Heart left ventricle (tissue), 16 donors: ENCODE measurements around the gene TAGAP. TPM values are rescaled to one million over a fixed set of nuclear protein-coding genes. Genes with fewer than 3 reads are reported as not detected.

Experiments used
- ATAC-seq, 4 donors: fragments of 200-7000 bp; cut with Tn5 transposase; one replicate each; pipeline ENCODE4 v1.9.1; 2020 to 2022; ENCODE audit warnings: moderate library complexity in 4 of 4, mild to moderate bottlenecking in 3 of 4, moderate number of reproducible peaks in 1 of 4
- DNase-seq, 5 donors: peaks; one replicate each; pipeline ENCODE4 v3.0.0-alpha.2; 2020
- H3K27ac ChIP-seq, 12 donors: fragments of 200-600 bp; sonication (generic) in 4 of 12; one replicate each; pipeline versions ENCODE4 v1.5.0 to v1.8.0; 2016 to 2022; ENCODE audit warnings: mild to moderate bottlenecking in 2 of 12
- H3K27me3 ChIP-seq, 9 donors: fragments of 200-600 bp; sonication (generic) in 2 of 9; one replicate each; pipeline versions ENCODE4 v1.5.1 to v1.8.0; 2016 to 2022; ENCODE audit warnings: mild to moderate bottlenecking in 3 of 9
- H3K36me3 ChIP-seq, 9 donors: fragments of 200-600 bp; sonication (generic) in 2 of 9; one replicate each; pipeline versions ENCODE4 v1.5.0 to v1.8.0; 2018 to 2022; ENCODE audit warnings: mild to moderate bottlenecking in 2 of 9
- H3K4me1 ChIP-seq, 12 donors: fragments of 200-600 bp; sonication (generic) in 4 of 12; one replicate each; pipeline versions ENCODE4 v1.5.0 to v1.8.0; 2016 to 2022; ENCODE audit warnings: mild to moderate bottlenecking in 3 of 12
- H3K4me3 ChIP-seq, 12 donors: fragments of 200-600 bp; sonication (generic) in 4 of 12; one replicate each; pipeline versions ENCODE4 v1.5.0 to v1.8.0; 2017 to 2022; ENCODE audit warnings: mild to moderate bottlenecking in 9 of 12, moderate library complexity in 4 of 12
- H3K9me3 ChIP-seq, 12 donors: fragments of 200-600 bp; sonication (generic) in 4 of 12; one replicate each; pipeline versions ENCODE4 v1.5.0 to v1.8.0; 2016 to 2022; ENCODE audit warnings: mild to moderate bottlenecking in 1 of 12
- POLR2A ChIP-seq, 2 donors: fragments of 450-650 bp; IDR thresholded peaks; one replicate each; pipeline ENCODE4 v1.6.1; 2017; ENCODE audit warnings: antibody characterized with exemption in 2 of 2, mild to moderate bottlenecking in 2 of 2, moderate library complexity in 2 of 2
- WGBS, 4 donors: extraction: QIAGEN DNeasy Blood & Tissue Kit in 2 of 4; methylation state at CpG; one replicate each; pipeline versions ENCODE4 v1.1.5 to v1.1.7; 2013 to 2018; 5-methylcytosine and 5-hydroxymethylcytosine counted together
- intact Hi-C, 10 donors: fragments of 100-400 bp; cut with DNase I; formaldehyde crosslinking; loops; one replicate each; pipeline versions ENCODE4 v1.11.1 to v1.14.2; 2022
- polyA plus RNA-seq, 2 donors: library from polyadenylated mRNA; stranded (reverse); fragments of 200-250 nt; gene quantifications; one replicate each; pipeline ENCODE4 v1.2.3, GENCODE V29; 2013
- total RNA-seq, 9 donors: library from RNA; depleted of rRNA in 2 of 9; stranded (reverse); fragments of >200 nt in 2 of 9; fragmentation: NEBNext Ultra II Directional in 3 of 9; extraction: Animal tissue kit (Norgen Biotek cat#: 25700) in 3 of 9; gene quantifications; one replicate each; pipeline versions ENCODE4 v1.1.0 to v1.2.4, GENCODE V29; 2016 to 2023
- TF ChIP-seq, protein P1 (sequence below), 12 donors: fragments of 200-600 bp; sonication (generic) in 4 of 12; IDR thresholded peaks; one replicate each; pipeline versions ENCODE4 v1.5.0 to v1.8.0; 2018 to 2022; ENCODE audit warnings: antibody characterized with exemption in 12 of 12, mild to moderate bottlenecking in 5 of 12
- donor health status: ischemic (EF 13 %, LVEDD 7.1; RV severe dilation, severe dysfunction).
- donor health status: healthy with polysubstance abuse.
- donor health status: DM: no; HTN: yes; CAD: no.
- donor health status: DM: no; HTN: no; CAD: no.
- donor health status: ischemic (EF 25% LVEDD 6.9; RV normal size, moderate dysfunction).
- donor health status: ischemic (EF 25% LVEDD 5.7; RV mildly dilated, moderate dysfunction).
- donor health status: healthy.
- donor health status: DM: yes; HTN: yes; CAD: no.
- donor health status: ischemic (EF 35%, LVEDD 5.7; RV mildly dilated, moderate dysfunction).
- donor health status: nonischemic (EF 11% LVEDD 7.7; RV severe dilation, severe dysfunction).
- donor health status: DM: yes; HTN: yes; CAD: no.
- donor health status: PGD.
- donor health status: ischemic (EF 29% LVEDD 5.4; RV normal size, mild dysfunction).
- donor health status: nonischemic (EF 23%, LVEDD 6.1; RV moderate dilation, normal function).

The TAGAP gene
- total and polyA plus RNA-seq, 11 donors: 0.23 to 9.3 (median 1.3) TPM

DNA sequence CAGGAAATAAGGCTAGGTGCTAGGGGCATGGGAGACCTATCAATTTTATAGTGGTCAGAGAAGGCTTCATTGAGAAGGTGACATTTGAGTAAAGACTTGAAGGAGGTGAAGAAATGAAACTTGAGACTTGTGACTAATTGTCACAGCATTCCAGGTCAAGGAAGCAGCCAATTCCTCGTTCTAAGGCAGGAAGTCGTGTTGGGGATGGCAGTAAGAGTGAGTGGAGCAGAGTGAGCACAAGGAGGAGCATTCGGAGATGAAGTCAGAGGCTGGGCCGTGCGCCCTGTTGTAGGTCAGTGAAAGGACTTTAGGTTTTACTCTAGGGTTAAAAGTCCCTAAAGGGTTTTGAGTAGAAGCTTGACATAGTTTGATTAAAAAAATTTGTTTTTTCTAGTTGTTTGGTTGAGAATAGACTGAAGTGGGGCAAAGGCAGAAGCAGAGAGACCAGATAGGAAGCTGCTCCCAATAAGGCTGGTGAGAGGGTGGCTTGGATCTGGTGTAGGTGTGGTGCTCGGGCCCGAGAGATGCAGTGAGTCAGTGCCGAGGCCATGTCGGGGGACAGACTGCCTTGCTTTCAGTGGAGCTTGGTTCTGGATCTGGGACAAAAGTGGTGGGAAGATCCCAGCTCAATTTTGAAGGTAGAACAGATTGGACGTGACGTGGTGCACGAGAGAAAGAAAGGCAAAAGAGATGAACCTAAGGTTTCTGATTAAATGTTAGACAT is 42.2 kb downstream of the TAGAP start:
- TF ChIP-seq POLR2A (IDR thresholded peaks at IDR 0.05): no peak
- TF ChIP-seq, protein P1, sequence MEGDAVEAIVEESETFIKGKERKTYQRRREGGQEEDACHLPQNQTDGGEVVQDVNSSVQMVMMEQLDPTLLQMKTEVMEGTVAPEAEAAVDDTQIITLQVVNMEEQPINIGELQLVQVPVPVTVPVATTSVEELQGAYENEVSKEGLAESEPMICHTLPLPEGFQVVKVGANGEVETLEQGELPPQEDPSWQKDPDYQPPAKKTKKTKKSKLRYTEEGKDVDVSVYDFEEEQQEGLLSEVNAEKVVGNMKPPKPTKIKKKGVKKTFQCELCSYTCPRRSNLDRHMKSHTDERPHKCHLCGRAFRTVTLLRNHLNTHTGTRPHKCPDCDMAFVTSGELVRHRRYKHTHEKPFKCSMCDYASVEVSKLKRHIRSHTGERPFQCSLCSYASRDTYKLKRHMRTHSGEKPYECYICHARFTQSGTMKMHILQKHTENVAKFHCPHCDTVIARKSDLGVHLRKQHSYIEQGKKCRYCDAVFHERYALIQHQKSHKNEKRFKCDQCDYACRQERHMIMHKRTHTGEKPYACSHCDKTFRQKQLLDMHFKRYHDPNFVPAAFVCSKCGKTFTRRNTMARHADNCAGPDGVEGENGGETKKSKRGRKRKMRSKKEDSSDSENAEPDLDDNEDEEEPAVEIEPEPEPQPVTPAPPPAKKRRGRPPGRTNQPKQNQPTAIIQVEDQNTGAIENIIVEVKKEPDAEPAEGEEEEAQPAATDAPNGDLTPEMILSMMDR (IDR thresholded peaks at IDR 0.05): no peak
- no peak overlapping the region for H3K4me3 ChIP-seq
- DNase-seq (no peak), ATAC-seq (no peak)
- H3K36me3 ChIP-seq: no peaks in the 10 kb centered on the region
- intact Hi-C loops: loop anchor here in 5 of 10 donors (10.0 kb wide), 2 partner anchors 102 to 132 kb away; no protein-coding TSS in a partner anchor
- 89 to 90% (median 89%) methylated on average over 12 of the region's 12 CpGs for WGBS, 4 donors
- H3K27me3 ChIP-seq: no peaks in the 10 kb centered on the region
- no peaks in the 10 kb centered on the region for H3K9me3 ChIP-seq
- no peak overlapping the region for H3K27ac ChIP-seq
- peaks cover 0 to 16% (median 11%) of the 10 kb centered on the region in 12 donors for H3K4me1 ChIP-seq

DNA sequence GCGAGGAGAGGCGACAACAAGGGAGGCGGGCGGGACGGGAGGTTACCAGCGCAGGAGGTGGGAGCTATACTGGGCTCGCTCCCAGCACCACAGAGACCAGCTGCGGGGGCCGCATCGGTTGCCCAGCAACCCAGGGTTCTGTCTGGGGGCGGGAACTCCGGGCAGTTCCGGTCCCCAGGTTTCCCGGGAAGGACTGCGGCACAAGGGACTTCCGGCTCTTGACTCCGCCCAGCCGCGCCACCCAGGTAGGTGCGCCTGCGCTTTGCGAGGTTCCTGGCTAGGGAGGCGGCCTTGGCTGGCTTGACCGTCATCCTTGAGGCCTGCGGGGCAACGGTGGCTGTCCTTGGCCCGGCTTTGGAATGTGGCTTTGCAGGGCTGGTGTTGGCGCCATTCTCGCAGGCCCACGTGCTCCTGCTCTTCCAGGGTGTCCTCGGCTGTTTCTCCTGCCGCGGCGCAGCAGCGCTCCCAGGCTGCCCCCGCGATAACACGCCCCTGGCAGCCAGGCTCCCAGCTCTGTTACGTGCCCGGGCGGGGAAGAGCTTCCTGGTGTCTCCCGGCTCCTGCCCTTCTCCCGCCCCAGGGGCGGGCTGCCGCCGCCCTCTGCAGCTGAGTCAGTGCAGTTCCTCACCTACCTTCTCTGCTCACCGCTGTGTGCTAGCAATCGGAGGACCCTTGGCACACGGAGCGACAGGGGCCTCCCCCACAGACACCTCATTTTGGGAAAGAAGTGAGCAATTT is 45.0 kb downstream of the TAGAP start, which contains the start of gene RSPH3:
Gene RSPH3, minus strand, starts transcription at position 537 of the 738 bp plus-strand sequence. CDS start 652 bp downstream, outside the sequence.
- intact Hi-C loops: loop anchor here in 5 of 10 donors (10.0 kb wide), 2 partner anchors 105 to 135 kb away; no protein-coding TSS in a partner anchor
- WGBS, 4 donors: 0 to 1% (median 0%) methylated on average over 11 to 50 of the region's 50 CpGs
- H3K27ac ChIP-seq: peak within 1 kb of the TSS; percentile 29 to 90 (median 87)

DNA sequence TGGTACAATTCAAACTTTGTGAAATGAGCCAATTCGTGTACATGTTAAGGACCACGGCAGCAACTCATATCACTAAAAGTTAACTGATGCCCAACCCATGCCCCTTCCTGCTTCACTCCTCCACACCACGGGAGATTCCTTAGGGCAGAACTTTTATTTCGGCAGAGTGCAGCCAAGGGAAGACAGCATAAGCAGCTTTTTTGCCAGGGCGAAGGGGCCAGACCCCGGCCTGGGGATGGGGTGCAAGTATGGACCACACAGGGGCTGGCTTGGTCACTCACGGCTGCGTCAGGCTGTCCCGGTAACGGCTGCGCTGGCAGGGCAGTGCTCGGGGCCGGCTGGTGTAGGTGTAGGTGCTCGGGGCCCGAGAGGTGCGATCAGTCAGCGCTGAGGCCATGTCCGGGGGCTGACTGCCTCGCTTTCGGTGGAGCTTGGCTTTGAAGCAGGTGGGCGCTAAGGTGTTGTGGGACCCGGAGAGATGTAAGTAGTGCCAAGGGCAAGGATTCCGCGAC is 45.6 kb downstream of the TAGAP start:
- no peaks in the 10 kb centered on the region for H3K9me3 ChIP-seq
- TF ChIP-seq, protein P1 (IDR thresholded peaks at IDR 0.05): no peak
- TF ChIP-seq POLR2A (IDR thresholded peaks at IDR 0.05): no peak
- DNase-seq (no peak), ATAC-seq (peak; percentile 28 to 50 (median 39))
- H3K27ac ChIP-seq: peak overlapping the region in 11 of 12 donors; percentile 58 to 90 (median 87)
- no peaks in the 10 kb centered on the region for H3K27me3 ChIP-seq
- intact Hi-C loops: no loop called here
- WGBS, 4 donors: 3 to 9% (median 4%) methylated on average over 21 to 24 of the region's 24 CpGs
- H3K4me3 ChIP-seq: peak overlapping the region; percentile 36 to 85 (median 72)
- H3K36me3 ChIP-seq: no peaks in the 10 kb centered on the region
- peaks cover 0 to 29% (median 11%) of the 10 kb centered on the region in 12 donors for H3K4me1 ChIP-seq

More for the DNA sequence above, 45.0 kb downstream of the TAGAP start, which contains the start of gene RSPH3:
- H3K4me3 ChIP-seq: peak within 1 kb of the TSS; percentile 36 to 85 (median 72)
- no peaks in the 10 kb centered on the region for H3K36me3 ChIP-seq
- H3K9me3 ChIP-seq: no peaks in the 10 kb centered on the region
- ATAC-seq (peak; percentile 95 to 97 (median 96)), DNase-seq (peak; percentile 91 to 96 (median 95))
- TF ChIP-seq, protein P1 (IDR thresholded peaks at IDR 0.05): peak in 4 of 12 donors; percentile 26 to 46 (median 40)
- peak in 1 of 2 donors; percentile 69 for TF ChIP-seq POLR2A (IDR thresholded peaks at IDR 0.05)
- H3K27me3 ChIP-seq: no peaks in the 10 kb centered on the region
- H3K4me1 ChIP-seq: peaks cover 0 to 27% (median 11%) of the 10 kb centered on the region in 12 donors
